ENCODE results near the gene P2RY8.

GRCh38 chrX:1576201-1576992 is 39.4 kb upstream of the P2RY8 start:
- TF ChIP-seq FOXM1 (IDR thresholded peaks at IDR 0.05; ENCODE audit: borderline replicate concordance) (no peak), L3MBTL2 (conservative IDR thresholded peaks at IDR 0.05) (no peak), FOXA1 (IDR thresholded peaks at IDR 0.05) (no peak), SP1 (IDR thresholded peaks at IDR 0.05) (no peak), BHLHE40 (IDR thresholded peaks at IDR 0.05; ENCODE audit: borderline replicate concordance) (no peak), ARNT (IDR thresholded peaks at IDR 0.05) (no peak), TARDBP (IDR thresholded peaks at IDR 0.05) (no peak)
